ENCODE results near the gene ZSWIM5.

DNA sequence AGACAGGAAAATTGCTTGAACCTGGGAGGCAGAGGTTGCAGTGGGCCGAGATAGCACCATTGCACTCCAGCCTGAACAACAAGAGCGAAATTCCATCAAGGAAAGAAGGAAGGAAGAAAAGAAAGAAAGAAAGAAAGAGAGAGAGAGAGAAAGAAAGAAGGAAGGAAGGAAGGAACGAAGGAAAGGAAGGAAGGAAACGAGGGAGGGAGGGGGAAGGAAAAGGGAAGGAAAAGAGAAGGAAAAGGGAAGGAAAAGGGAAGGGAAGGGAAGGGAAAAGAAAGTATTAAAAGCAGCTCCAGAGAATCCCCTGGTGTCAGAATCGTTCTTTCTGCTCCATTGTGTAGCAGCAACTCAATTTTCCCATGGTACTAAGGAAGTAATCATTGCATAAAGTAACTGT is 19.2 kb upstream of the ZSWIM5 start:
- TF ChIP-seq POLR2A (IDR thresholded peaks at IDR 0.05): no peak
- TF ChIP-seq, protein P1, sequence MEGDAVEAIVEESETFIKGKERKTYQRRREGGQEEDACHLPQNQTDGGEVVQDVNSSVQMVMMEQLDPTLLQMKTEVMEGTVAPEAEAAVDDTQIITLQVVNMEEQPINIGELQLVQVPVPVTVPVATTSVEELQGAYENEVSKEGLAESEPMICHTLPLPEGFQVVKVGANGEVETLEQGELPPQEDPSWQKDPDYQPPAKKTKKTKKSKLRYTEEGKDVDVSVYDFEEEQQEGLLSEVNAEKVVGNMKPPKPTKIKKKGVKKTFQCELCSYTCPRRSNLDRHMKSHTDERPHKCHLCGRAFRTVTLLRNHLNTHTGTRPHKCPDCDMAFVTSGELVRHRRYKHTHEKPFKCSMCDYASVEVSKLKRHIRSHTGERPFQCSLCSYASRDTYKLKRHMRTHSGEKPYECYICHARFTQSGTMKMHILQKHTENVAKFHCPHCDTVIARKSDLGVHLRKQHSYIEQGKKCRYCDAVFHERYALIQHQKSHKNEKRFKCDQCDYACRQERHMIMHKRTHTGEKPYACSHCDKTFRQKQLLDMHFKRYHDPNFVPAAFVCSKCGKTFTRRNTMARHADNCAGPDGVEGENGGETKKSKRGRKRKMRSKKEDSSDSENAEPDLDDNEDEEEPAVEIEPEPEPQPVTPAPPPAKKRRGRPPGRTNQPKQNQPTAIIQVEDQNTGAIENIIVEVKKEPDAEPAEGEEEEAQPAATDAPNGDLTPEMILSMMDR (IDR thresholded peaks at IDR 0.05): no peak

Measured in upper lobe of left lung (tissue), 4 donors.